Hematopoietic multipotent progenitor cell treated with erythropoietin and hydrocortisone succinate and interleukin-3 and kit ligand, for 17 days (in vitro differentiated cells): Measurements from ENCODE around the gene ABLIM2.

Experiments
- DNase-seq: peaks from one replicate; pipeline ENCODE4 v3.0.0-alpha.2; 2015; ENCODE audit warnings: low spot score

Gene ABLIM2

DNA sequence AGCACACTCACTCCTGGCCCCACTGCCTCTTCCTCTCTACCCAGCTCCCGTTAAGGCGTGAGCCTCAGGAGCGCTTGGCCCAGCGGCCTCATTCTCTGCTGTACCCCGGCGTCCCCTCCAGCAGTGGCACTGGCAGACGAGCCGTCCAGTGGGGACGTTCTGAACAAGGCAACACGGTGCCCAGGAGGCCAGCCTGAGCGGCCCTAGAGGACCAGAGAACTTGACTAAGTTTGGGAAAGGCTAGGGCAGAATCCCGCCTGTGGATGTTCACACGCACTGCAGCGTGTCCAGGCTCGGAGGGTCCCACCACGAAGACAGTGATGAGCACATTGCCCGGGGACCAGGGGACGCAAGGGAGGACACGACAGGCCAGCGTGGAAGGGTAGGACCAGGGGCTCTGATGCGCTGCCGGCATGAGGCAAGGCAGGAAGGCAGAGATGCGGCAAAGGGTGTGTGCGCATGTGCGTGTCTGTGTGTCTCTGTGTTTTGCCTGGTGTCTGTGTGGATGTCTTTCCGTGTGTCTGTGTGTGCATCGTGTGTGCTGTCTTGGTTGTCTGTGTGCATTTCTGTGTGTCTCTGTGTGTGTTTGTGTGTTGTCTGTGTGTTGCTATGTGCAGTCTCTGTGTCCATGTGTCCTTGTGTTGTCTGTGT lies 89.4 kb downstream of the ABLIM2 start:
- no peak for DNase-seq

DNA sequence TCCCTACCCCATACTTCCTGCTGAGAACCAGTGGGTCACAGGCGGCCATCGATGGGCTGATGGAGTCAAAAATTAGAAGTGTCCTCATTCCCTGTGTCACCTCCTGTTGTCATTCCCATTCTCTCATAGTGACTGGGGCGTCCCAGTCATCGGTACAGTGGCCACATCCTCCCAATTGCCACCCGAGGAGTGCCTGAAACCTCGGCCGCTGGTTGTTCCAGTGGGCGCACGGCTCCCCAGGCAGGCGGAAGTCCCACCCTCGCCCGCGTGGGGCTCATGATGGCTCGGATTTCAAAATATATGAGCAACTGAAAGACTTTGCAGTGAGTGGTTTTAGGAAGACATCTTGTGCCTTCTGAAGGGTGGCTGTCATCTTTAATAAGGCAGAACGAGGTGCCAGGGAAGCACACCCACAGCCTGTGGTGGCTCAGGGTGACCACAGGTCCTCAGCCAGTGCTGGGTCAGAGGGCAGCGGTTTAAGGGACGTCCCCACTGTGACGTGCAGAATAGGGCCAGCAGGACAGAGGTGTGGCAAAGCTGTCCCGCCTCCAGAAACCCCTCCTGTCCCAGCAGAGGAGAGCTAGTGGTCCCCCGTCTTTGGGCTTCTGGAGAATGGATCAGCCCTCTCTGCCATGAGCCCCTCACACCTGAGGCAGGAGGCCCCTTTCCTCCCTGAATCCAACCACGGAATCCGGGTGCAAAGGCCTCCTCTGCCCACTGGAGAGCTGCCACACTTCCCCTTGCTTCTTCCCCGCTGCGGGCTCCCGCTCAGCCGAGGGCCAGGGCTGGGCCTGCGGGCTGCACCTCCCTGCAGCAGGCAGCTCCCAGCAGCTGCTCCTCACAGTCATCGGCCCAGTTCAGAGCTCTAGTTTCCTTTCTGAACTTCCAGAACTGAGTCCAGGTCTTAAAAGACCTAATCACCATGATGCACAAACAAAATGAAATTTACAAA lies 90.4 kb downstream of the ABLIM2 start:
- DNase-seq: no peak

DNA sequence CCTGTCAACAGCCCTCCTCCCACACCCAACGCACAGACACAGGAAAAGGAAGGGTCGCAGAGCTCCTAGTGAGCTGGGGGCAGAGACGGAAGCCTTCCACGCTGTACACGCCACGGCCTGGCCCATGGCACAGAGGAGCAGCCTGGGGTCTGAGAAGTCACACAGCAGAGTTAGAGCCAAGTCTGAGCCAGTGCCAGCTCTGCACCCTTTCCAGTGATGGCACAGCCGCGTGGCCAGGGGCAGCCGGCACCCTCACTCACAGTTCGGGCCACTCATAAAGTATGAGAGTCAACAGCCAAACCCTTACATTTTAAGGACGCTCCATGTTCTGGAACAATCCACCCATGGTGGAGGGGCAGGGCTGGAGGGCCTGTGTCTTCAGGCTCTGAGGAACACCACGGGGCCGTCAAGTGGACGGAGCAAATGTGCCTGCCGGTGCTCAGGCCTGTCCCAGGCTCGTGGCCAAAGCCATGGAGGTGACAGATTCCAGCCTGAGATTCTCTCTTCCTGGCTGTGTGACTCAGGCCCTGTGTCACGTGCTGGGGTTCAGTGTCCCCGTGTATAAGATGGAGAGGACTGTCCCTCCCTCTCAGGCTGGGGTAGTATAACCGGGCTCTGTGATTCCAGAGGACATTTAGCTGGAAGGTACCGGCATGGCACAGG lies 91.2 kb downstream of the ABLIM2 start:
- no peak for DNase-seq

DNA sequence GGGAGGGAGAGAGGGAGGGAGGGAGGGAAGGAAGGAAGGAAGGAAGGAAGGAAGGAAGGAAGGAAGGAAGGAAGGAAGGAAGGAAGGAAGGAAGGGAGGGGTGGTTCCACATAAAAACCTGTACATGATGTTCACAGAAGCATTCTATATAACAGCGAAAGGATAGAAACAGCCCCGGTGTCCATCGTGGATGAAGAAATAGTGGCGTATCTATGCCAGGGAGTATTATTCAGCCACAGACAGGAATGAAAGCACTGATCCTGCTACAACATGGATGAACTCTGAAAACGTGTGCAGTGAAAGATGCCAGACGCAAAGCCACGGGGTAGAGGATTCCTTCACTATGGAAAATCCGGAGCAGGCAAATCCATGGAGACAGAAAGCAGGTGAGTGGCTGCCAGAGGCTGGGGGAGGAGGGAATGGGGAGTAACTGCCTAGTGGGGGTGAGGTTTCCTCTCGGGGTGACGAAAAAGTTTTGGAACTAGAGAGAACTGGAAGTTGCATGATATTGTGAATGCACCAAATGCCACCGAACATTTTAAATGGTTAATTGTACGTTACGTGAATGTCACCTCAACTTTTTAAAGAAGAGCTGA lies 92.2 kb downstream of the ABLIM2 start:
- DNase-seq: no peak

DNA sequence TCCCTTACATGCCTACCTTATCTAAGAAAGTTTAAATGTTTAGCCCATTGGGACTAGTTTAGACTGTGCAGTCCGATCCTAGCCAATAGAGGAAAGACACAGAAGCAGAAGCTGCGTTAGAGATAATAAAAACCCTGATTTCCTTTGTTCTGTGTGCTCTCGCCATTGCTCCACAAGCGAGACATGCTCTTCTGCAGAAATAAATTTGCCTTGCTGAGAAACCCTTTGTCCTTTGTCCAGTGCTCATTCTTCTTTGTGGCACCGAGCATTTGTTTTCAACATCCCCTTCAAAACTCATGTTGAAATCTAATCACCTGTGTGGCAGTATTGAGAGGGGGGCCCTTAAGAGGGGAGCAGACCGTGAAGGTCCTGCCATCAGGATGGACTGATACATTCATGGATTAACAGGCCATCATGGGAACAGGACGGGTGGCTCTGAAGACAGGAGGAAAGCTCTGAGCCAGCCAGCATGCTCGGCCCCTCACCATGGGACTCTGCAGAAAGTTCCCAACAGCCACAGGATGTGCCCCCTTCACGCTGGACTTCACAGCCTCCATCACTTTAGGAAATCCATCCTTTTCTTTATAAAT lies 94.5 kb downstream of the ABLIM2 start:
- no peak for DNase-seq

DNA sequence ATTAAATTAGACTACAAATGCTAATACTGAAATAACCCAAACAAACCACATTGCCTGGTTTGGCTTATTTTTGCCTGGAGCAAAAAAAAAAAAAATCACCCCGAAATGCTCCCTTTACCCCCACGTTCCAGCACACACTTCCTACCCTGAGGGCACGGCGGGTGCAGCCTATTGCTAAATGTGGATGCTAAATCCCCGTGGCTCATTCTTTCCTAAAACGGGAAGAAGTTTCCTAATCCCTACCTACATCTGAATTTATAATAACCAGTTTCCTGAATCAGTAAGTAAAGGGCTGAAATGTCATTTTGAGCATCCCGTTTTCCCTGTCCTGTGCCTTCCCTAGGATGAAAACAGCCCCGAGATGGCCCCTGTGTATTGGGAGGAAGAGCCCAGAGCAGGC lies 97.0 kb downstream of the ABLIM2 start:
- DNase-seq: no peak

DNA sequence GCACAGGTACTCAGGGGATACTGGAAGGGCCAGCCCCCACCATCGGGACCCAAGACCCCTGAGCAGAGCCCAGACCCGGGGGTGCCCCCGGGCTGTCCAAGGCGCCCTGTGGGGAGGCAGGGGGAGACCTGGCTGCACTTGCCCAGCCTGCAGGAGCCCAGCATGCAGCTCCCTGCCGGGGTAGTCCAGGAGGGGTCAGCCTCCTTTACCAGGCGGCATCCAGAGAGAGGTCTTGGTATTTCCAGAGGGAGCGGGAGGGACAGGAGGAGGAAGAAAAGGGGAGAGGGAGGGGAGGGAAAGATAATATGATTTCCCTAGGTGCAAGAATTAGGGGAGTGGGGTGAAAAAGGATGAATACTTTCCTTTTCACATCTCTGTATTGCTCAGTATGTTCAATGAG lies 97.5 kb downstream of the ABLIM2 start:
- no peak for DNase-seq

DNA sequence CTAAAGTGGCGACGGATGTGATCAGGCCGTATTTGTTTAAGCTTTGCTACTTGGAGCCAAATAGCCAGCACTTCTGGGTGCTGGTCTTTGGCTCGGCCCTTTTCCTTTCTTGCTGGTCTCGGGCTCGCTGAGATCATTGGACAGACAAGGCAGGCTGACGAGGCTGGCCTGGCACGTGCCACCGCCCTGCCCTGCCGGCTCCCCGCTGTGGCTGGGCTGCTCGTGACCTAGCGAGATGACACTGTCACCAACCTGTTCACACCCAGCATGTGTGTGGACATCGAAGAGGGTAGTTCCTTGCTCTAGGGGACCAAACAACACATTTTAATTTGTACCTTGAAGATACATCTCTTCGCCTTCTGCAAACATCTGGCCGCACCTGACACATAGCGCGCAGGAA lies 98.0 kb downstream of the ABLIM2 start:
- DNase-seq: no peak

DNA sequence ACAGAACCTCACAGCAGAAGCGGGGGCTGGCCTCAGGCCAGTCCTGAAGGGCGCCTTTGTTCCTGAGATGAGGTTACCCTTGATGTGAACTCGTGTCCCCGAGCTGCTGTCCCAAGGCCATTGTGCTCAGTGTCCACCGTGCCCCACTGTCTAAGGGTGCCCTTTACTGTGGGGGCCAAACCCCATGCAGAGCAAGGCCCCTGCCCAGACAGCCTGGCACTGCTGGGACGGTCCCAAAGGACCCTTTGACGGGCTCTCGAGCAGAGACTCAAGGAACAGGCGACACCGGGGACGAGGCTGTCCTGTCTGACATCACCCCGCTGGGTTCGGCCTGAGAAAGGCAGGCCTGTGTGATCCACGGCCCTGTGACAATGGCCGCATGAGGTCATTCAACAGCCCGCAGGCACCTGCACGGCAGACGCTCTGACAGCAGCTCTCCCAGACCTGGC lies 100.6 kb downstream of the ABLIM2 start:
- DNase-seq: no peak

DNA sequence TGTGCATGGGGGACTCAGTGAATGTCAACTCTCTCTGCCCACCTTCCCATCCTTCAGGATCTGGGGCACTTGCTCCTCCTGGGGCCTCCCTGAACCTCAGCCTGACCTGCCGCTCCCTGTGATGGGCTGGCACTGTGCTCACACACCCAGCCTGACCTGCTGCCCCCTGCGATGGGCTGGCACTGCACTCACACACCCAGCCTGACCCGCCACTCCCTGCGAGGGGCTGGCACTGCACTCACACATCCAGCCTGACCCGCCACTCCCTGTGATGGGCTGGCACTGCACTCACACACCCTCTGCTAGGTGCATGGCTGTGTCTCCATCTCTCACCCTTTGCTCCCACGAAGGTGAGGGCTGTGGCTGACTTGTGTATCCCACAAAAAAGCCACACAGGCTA lies 103.4 kb downstream of the ABLIM2 start:
- no peak for DNase-seq

DNA sequence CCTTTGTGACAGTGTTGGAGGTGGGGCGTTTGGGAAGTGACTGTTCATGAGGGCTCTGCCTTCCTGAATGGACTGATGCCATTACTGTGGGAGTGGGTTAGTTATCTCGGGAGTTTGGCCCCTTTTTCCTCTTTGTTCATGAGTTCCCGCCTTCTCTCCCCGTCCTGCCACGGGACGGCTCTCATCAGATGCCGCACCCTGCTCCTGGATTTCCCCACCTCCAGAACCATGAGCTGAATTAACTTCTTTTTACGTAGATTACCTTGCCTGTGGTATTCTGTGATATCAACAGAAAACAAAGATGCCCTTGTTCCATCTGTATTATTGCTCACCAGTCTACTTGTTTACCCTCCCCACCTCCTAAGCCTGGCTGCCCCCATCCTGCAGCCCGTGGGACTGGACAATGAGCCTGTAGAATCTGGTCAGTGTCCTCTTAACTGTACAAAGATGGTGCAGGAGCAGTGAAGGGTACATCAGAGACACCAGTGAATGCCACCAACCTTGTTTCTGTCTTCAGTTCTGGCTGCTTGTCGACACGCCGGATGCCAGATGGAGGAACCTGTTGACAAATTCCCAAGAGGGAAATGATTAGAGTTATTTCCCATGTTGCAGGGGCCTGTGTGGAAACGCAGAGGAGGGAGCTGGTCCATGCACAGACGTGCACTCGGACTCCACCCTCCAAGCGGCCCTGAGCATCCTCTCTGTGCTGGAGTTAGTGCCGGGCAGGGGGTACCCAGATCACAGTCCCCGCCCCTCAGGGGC lies 104.7 kb downstream of the ABLIM2 start:
- DNase-seq: no peak

DNA sequence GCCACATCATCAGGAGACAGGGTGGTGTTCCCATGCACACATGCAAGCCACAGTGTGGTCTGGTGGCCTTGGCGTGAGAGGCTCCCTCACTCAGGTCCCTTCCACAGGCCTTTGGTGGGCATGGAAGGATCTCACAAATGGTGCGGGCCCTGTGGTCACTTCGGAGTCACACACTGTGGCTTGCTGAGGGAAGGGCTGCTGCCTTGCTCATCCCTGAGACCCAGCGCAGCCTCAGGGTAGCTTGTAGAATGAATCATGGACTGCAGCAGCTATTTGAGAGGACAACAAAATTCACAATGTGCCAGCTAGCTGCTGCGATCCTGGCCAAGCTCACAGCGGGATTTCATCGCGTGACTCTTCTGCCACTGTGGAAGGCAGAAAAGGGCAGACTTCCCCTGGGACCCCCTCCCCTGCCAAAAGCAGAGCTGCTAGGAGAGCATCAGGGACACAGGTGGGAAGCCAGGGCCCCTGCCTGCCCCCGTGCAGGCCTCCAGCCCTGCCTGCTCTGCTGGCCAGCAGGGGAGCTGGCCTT lies 106.4 kb downstream of the ABLIM2 start:
- DNase-seq: no peak

DNA sequence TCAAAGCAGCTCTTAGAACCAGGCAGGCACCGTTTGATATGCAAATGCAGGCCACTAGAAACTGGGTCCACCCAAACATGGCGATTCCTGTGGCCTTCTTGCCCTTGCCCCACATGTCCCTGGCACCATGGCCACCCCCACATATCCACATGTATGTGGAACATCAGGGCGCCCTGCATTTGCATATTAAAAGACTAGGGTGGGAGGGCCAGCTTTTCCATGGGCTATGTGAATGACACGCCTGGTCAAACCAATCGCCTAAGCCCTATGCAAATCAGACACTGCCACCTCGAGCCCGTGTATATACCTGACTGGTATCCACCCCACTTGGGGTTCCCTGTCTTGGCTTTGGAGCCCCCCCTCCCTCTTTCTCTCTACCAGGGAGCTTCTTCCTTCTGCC lies 107.0 kb downstream of the ABLIM2 start:
- no peak for DNase-seq

DNA sequence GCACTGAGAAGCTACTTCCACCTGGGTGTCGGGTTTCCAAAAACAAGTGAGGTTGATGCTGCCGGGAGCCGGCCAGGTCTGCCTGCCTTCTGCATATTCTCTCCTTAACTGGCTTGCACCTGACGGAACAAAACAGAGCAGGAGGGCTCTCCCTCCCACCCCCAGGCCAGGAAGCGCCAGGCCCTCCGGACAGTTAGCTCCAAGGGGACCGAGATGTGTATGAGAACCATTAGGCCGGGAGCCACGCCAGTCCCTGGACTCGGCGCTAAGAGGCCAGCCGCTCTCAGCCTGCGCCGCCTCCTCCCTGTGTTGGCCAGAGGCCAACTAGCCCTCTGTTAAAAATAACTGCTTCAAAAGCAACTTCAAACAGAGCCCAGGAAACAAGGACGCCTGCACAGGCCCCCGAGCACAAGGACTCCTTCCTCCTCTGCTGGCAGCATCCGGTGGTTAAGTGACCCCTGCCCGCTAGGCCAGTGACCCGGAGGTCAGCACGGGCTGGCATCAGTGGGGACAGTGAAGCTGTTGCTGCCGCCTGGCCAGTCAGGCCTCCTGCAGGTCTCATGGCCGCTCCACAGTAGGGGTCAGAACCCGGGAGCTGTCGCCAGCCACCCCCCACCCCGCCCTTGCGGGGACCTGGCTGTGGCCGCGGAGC lies 107.9 kb downstream of the ABLIM2 start:
- no peak for DNase-seq

DNA sequence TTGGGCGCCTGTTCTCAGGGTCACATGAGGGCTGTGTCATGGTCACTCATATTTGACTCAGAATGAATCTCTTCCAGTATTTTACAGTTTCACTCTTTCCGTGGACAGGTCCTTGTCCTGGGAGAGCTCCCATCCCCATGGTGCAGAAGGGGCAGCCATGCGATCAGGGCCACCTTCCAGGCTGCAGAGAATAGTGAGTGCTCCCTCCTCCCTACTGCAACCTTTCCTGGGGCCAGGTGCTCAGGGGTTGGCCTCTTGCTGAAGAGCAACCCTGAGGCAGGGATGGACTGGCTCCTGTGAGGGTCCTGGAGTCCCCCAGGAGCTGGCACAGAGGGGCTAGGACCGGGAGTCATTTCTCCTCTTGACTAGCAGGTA lies 108.4 kb downstream of the ABLIM2 start:
- DNase-seq: no peak

DNA sequence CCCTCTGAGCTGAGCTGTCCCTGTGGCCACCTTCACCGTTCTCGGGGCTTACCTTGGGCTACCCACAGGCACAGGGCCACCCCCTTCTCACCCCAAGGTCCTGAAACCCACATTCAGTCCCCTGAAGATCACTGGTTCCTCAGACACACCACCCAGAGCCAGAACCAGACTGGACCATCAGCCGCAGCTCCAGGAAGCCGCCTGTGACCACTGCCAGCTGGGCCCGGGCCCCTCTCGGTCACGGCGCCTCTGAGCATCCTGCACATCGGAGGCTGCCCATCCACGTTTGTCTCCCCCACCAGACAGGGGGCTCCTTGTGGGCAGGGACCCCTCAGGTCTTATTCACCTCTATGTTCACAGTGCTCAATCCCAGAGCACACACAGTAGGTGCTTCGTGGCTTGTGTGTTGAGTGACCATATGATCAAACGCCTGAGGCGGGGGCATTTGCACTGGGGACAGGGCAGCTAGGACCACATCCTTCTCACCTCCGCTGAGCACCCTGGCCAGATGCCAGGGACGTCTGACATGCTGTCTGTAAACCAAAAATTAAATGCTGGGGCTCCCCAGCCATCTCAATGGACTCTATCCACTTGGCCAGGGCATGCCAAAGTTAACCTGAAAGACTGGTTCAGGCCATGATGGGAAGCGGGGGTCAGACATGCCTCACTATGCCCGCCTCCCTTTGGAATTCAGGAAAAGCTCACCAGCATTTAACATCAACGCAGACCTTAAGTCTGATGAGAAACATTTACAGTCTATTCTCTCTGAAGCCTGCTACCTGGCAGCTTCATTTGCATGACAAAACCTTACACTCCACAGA lies 109.5 kb downstream of the ABLIM2 start:
- DNase-seq: no peak

DNA sequence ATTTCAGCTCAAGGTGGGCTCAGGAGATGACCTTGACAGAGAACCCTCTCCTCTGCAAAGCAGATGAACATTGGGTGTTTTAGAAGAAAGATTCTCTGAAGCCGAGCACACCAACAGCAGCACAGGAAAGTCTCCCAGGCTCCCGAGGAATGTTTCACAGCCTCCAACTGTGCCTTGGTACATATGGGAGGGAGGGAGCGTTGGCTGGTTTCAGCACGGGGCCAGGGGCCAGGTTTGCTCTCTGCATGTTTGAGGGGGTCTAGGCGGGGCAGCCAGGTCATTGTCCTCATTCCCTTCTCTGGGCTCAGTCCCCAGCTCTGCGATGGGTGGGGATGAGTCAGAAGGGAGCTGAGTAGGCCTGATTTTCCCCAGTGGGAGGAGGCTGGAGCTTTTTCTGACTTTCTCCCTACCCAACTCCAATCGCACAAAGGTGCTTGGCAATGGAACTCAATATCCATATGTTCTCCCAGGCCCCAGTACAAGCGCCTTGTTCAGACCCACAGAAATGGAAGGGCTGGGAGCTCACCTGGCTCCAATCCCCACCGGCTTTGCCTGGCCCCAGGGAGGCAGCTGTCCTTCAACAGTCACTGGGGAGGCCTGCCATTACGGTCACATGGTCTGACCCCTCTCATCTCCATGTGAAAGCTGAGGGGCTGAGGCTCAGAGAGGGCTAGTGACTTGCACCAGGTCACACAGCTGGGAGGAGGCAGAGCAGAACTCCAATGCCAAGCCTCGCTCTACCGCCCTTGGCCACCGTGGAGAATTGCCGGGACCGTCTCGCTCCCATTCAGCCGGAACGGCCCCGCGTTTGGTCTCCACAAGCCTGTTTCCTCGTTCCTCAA lies 110.6 kb downstream of the ABLIM2 start:
- no peak for DNase-seq

DNA sequence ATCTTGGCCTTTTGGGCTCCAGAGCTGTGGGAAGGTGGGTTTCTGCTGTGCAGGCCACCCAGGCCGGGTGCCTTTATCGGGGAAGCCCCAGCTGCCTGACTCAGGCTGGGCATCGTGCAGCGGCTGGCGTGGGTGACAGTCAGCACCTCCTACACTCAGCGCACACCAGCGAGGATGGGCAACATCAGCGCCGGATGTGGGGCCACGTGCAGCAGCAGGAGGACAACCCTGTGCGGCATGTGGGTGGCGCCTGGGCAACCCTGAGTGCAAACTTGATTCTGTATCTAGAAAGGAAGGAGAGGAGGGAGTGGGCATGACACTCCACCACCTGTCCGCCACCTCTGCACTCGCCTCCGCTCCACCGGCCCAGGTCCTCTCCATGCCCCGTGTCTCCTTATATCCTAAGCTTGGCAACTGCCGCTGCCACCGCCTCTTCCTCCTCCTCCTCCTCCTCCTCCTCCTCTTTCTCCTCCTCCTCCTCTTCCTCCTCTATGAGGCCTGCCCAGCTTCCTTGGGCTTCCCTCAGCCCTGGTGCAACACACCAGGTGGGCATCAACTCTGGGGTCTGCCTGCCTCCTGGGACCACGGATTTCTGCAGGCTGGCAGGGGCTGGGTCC lies 111.6 kb downstream of the ABLIM2 start:
- DNase-seq: no peak
